Bronchial epithelial cell (primary cell): Measurements from ENCODE around the gene PCGF3. TPM values are rescaled to one million over a fixed set of nuclear protein-coding genes. Genes with fewer than 3 reads are reported as not detected.
"Not testable (repeated sequence)": the region's sequence is repeated elsewhere in the genome, so short reads cannot be mapped to it uniquely, and the experiment has no call there.

Experiments
- DNase-seq: peaks from one replicate; pipeline ENCODE4 v3.0.0-alpha.2; 2010; ENCODE audit warnings: low read depth
- FAIRE-seq: peaks from 2 replicates; lab custom pipeline; 2011; peaks lifted over from hg19 to GRCh38; lab: Jason Lieb, UNC
- H3K27me3 ChIP-seq: 2 replicates; pipeline ENCODE4 v1.5.1; 2011; ENCODE audit warnings: low read length; ENCODE audit not compliant: control insufficient read depth, insufficient read depth
- H3K36me3 ChIP-seq: 2 replicates; pipeline ENCODE4 v1.5.1; 2011; ENCODE audit warnings: low read length; ENCODE audit not compliant: control insufficient read depth, insufficient read depth
- H3K4me3 ChIP-seq: 2 replicates; pipeline ENCODE4 v1.5.1; 2011; ENCODE audit warnings: mild to moderate bottlenecking, low read depth, low read length, control low read depth
- CTCF ChIP-seq: IDR thresholded peaks from 2 replicates; pipeline ENCODE4 v1.5.1; 2011; ENCODE audit warnings: mild to moderate bottlenecking, moderate library complexity, low read length, control low read depth, inconsistent platforms; ENCODE audit not compliant: insufficient read depth, severe bottlenecking
- total RNA-seq: library from RNA; depleted of rRNA; stranded (reverse); fragments of >200 nt; gene quantifications from 2 replicates; pipeline ENCODE4 v1.2.1, GENCODE V29; 2014

The PCGF3 gene
- total RNA-seq, 1 donor from 2014 or later: 30.5 TPM

GRCh38 chr4:666436-666810 lies 39.2 kb upstream of the PCGF3 start:
- DNase-seq: no peak
- Histone ChIP-seq H3K27me3 (peaks cover 3% of the 10 kb centered on the region), H3K4me3 (no peak overlapping the region), H3K36me3 (peaks cover 4% of the 10 kb centered on the region)
- FAIRE-seq: no peak
- TF ChIP-seq CTCF: no peak

- FAIRE-seq (no peak), DNase-seq (no peak)
- TF ChIP-seq CTCF: no peak
- Histone ChIP-seq H3K4me3 (no peak overlapping the region), H3K36me3 (peaks cover 9% of the 10 kb centered on the region), H3K27me3 (peaks cover 3% of the 10 kb centered on the region)
These were observed 38.6 kb upstream of the PCGF3 start for GRCh38 chr4:666822-667544.

GRCh38 chr4:667545-667925 lies 38.1 kb upstream of the PCGF3 start:
- TF ChIP-seq CTCF: no peak
- Histone ChIP-seq H3K27me3 (peaks cover 3% of the 10 kb centered on the region), H3K36me3 (peaks cover 13% of the 10 kb centered on the region), H3K4me3 (no peak overlapping the region)
- no peak for FAIRE-seq
- no peak for DNase-seq

GRCh38 chr4:668219-668618 lies 37.4 kb upstream of the PCGF3 start:
- H3K4me3 ChIP-seq, FAIRE-seq, DNase-seq, H3K27me3 ChIP-seq: not testable (repeated sequence)
- H3K36me3 ChIP-seq: peaks cover 14% of the 10 kb centered on the region

- peaks cover 16% of the 10 kb centered on the region for H3K36me3 ChIP-seq
- DNase-seq, H3K4me3 ChIP-seq, FAIRE-seq, H3K27me3 ChIP-seq: not testable (repeated sequence)
These were observed 35.6 kb upstream of the PCGF3 start for GRCh38 chr4:669806-670559.

DNA sequence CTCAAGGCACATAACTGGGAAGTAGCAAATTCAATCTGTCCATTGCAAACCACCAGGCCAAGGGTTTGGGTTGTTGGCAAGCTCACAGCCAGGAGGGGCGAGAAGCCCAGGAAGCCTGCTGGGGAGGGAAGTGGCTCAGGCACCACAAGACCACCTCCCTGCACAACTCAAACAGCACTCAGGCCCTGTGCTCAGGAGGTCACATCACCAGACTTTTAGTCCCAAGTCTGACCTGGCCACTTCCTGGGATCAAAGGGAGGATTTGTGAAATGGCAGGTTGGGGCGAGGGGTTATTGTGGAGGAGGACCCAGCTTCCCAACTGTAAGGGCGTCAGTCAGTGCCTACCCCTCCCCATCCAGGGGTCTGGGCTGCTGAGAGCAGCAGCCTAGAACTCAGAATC lies 33.9 kb upstream of the PCGF3 start:
- Histone ChIP-seq H3K4me3 (no peak overlapping the region), H3K27me3 (no peaks in the 10 kb centered on the region), H3K36me3 (peaks cover 16% of the 10 kb centered on the region)
- TF ChIP-seq CTCF: no peak
- DNase-seq: no peak
- FAIRE-seq: no peak
